Activated B cell treated with CpG ODN at 0.5 μM for 24 hours (primary cell): ENCODE measurements around the gene AK3. TPM values are rescaled to one million over a fixed set of nuclear protein-coding genes. Genes with fewer than 3 reads are reported as not detected.

Experiments used
- ATAC-seq: fragments of 200-7000 bp; cut with Tn5 transposase; one replicate; pipeline ENCODE4 v1.10.0; 2021; ENCODE audit warnings: low read depth, mild to moderate bottlenecking, moderate library complexity
- CTCF ChIA-PET: fragments of 350-600 bp; sonication (Branson Sonifier 250); formaldehyde crosslinking; loops from one replicate; lab custom pipeline; 2021; ENCODE audit warnings: antibody characterized with exemption; lab: Charles Lee
- POLR2A ChIA-PET: fragments of 350-600 bp; sonication (Branson Sonifier 250); formaldehyde crosslinking; loops from one replicate; lab custom pipeline; 2021; ENCODE audit warnings: antibody characterized with exemption; lab: Charles Lee
- DNase-seq: peaks from one replicate; pipeline ENCODE4 v3.0.0; 2022
- H3K27ac Mint-ChIP-seq: one replicate; pipeline ENCODE4 v1.8.0; 2020; ENCODE audit warnings: mixed read lengths
- H3K27me3 Mint-ChIP-seq: one replicate; pipeline ENCODE4 v1.8.0; 2021; ENCODE audit warnings: mixed read lengths
- H3K36me3 Mint-ChIP-seq: one replicate; pipeline ENCODE4 v1.8.0; 2021; ENCODE audit warnings: low read depth, mixed read lengths
- H3K4me1 Mint-ChIP-seq: one replicate; pipeline ENCODE4 v1.8.0; 2021; ENCODE audit warnings: mixed read lengths
- H3K4me3 Mint-ChIP-seq: one replicate; pipeline ENCODE4 v1.8.0; 2020; ENCODE audit warnings: mild to moderate bottlenecking, mixed read lengths
- H3K9me3 Mint-ChIP-seq: one replicate; pipeline ENCODE4 v1.8.0; 2020; ENCODE audit warnings: mixed read lengths
- intact Hi-C: fragments of 100-400 bp; cut with micrococcal nuclease; formaldehyde crosslinking; loops from one replicate; pipeline ENCODE4 v1.15.1; 2024
- total RNA-seq: library from RNA; stranded (reverse); gene quantifications from 2 replicates; pipeline ENCODE4 v1.2.3, GENCODE V29; 2022
- TF ChIP-seq, protein P1 (sequence below): fragments of 200-600 bp; IDR thresholded peaks from one replicate; pipeline ENCODE4 v1.8.0; 2022; ENCODE audit warnings: antibody characterized with exemption, mild to moderate bottlenecking

Gene AK3
- total RNA-seq, 1 donor from 2014 or later, result 16.9 TPM

DNA sequence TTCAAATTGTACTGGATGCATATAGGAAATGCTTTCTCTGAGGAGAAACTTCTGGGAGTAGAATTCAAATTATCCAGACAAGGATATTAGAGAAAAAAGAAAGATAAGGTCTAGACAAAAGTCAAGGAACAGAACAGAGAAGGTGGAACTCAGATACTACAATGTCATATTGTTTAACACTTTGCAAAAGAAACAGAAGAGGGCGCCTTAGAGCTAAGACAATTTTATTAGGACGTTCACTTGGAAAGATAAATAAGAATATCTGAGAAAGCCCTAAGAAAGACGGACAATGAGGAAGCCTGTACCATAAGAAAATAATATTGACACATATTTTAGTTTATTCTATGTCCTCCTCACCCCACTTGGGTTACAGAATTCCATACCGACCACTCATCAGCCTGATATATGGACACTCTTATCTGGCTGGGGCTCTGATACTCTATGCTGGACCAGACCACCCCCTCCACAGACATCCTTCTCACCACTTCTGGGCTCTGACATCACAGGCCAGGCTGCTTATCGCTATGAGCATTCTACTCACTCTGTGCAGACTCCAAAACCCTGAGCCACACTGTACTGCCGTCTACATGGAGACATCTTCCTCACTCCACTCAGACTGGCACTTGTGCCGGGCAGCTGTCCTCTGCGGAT, 9.1 kb upstream of the AK3 start:
- Mint-ChIP-seq H3K4me3 (no peak overlapping the region), H3K9me3 (no peaks in the 10 kb centered on the region), H3K27me3 (no peaks in the 10 kb centered on the region), H3K27ac (no peak overlapping the region), H3K36me3 (no peaks in the 10 kb centered on the region), H3K4me1 (no peaks in the 10 kb centered on the region)
- TF ChIP-seq, protein P1, sequence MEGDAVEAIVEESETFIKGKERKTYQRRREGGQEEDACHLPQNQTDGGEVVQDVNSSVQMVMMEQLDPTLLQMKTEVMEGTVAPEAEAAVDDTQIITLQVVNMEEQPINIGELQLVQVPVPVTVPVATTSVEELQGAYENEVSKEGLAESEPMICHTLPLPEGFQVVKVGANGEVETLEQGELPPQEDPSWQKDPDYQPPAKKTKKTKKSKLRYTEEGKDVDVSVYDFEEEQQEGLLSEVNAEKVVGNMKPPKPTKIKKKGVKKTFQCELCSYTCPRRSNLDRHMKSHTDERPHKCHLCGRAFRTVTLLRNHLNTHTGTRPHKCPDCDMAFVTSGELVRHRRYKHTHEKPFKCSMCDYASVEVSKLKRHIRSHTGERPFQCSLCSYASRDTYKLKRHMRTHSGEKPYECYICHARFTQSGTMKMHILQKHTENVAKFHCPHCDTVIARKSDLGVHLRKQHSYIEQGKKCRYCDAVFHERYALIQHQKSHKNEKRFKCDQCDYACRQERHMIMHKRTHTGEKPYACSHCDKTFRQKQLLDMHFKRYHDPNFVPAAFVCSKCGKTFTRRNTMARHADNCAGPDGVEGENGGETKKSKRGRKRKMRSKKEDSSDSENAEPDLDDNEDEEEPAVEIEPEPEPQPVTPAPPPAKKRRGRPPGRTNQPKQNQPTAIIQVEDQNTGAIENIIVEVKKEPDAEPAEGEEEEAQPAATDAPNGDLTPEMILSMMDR, result peak; percentile 71
- intact Hi-C loops, result loop anchor here (1.0 kb wide), 1 partner anchor 850 kb away; no protein-coding TSS in a partner anchor
- ChIA-PET POLR2A (interaction anchor here (1.8 kb wide), 1 partner anchor 9 kb away, joined by 7 read pairs; the partner anchor contains the start of gene AK3), CTCF (interaction anchor here (0.6 to 3.5 kb wide), 4 partner anchors 10 to 1556 kb away, joined by 3 to 13 read pairs (median 4); no protein-coding TSS in a partner anchor)
- ATAC-seq, result peak; percentile 49
- no peak for DNase-seq

- H3K27me3 Mint-ChIP-seq, result no peaks in the 10 kb centered on the region
- H3K9me3 Mint-ChIP-seq, result no peaks in the 10 kb centered on the region
- ATAC-seq (no peak), DNase-seq (no peak)
- H3K4me3 Mint-ChIP-seq, result no peak overlapping the region
- H3K4me1 Mint-ChIP-seq, result no peaks in the 10 kb centered on the region
- ChIA-PET POLR2A (interaction anchor here (1.8 kb wide), 1 partner anchor 8 kb away, joined by 7 read pairs; the partner anchor contains the start of gene AK3), CTCF (interaction anchor here (1.0 to 3.5 kb wide), 2 partner anchors 12 to 239 kb away, joined by 3 to 13 read pairs; no protein-coding TSS in a partner anchor)
- TF ChIP-seq, protein P1, result no peak
- intact Hi-C loops, result loop anchor here (10.0 kb wide), 1 partner anchor 284 kb away; no protein-coding TSS in a partner anchor
- no peak overlapping the region for H3K27ac Mint-ChIP-seq
- H3K36me3 Mint-ChIP-seq, result no peaks in the 10 kb centered on the region
Measured at GRCh38 chr9:4748612-4749011, 7.6 kb upstream of the AK3 start.

GRCh38 chr9:4746278-4747030, 5.5 kb upstream of the AK3 start:
- ChIA-PET CTCF (interaction anchor here (0.8 to 2.5 kb wide), 2 partner anchors 13 to 199 kb away, joined by 3 to 6 read pairs; no protein-coding TSS in a partner anchor), POLR2A (interaction anchor here (0.6 kb wide), 1 partner anchor 785 kb away, joined by 3 read pairs; no protein-coding TSS in a partner anchor)
- H3K4me1 Mint-ChIP-seq, result peaks cover 5% of the 10 kb centered on the region
- no peaks in the 10 kb centered on the region for H3K27me3 Mint-ChIP-seq
- no peak overlapping the region for H3K27ac Mint-ChIP-seq
- ATAC-seq (no peak), DNase-seq (no peak)
- TF ChIP-seq, protein P1, result no peak
- intact Hi-C loops, result loop anchor here (10.0 kb wide), 1 partner anchor 282 kb away; no protein-coding TSS in a partner anchor
- H3K4me3 Mint-ChIP-seq, result no peak overlapping the region
- no peaks in the 10 kb centered on the region for H3K9me3 Mint-ChIP-seq
- no peaks in the 10 kb centered on the region for H3K36me3 Mint-ChIP-seq

- intact Hi-C loops, result loop anchor here (5.0 to 10.0 kb wide), 4 partner anchors 141 to 694 kb away; partner anchors contain the start of gene PLGRKT
- CTCF ChIA-PET, result no interaction called here
- Mint-ChIP-seq H3K36me3 (peaks cover 4% of the 10 kb centered on the region), H3K27me3 (no peaks in the 10 kb centered on the region), H3K4me1 (peaks cover 24% of the 10 kb centered on the region), H3K9me3 (no peaks in the 10 kb centered on the region), H3K27ac (peak overlapping the region; percentile 25), H3K4me3 (no peak overlapping the region)
- POLR2A ChIA-PET, result interaction anchor here (0.9 to 2.5 kb wide), 2 partner anchors 49 to 243 kb away, joined by 3 to 6 read pairs; partner anchors contain the start of gene RCL1
- ATAC-seq (no peak), DNase-seq (no peak)
- TF ChIP-seq, protein P1, result no peak
Measured at GRCh38 chr9:4743131-4743875, 2.3 kb upstream of the AK3 start.
